Esophagus squamous epithelium (tissue), 4 donors: Measurements from ENCODE around the gene UHMK1.

ENCODE experiments used
- CTCF ChIP-seq, 6 experiments: fragments of 450-650 bp in 4 of 6; fragments of 200-600 bp in 2 of 6; sonication (generic) in 2 of 6; IDR thresholded peaks; one replicate each; pipeline ENCODE4 v1.5.1; 2016 to 2019; ENCODE audit warnings: antibody characterized with exemption in 6 of 6, mild to moderate bottlenecking in 4 of 6, moderate library complexity in 4 of 6
- POLR2A ChIP-seq, 4 donors: fragments of 450-650 bp; IDR thresholded peaks; one replicate each; pipeline ENCODE4 v1.6.1; 2017; ENCODE audit warnings: antibody characterized with exemption in 4 of 4, mild to moderate bottlenecking in 4 of 4, moderate library complexity in 3 of 4

GRCh38 chr1:162463021-162463420, 34.6 kb upstream of the UHMK1 start:
- no peak for TF ChIP-seq CTCF (IDR thresholded peaks at IDR 0.05)
- TF ChIP-seq POLR2A (IDR thresholded peaks at IDR 0.05) = no peak
